Aorta (tissue), 5 donors: ENCODE data around the gene HAX1. TPM values are rescaled to one million over a fixed set of nuclear protein-coding genes. Genes with fewer than 3 reads are reported as not detected.
"Not testable (repeated sequence)": the region's sequence is repeated elsewhere in the genome, so short reads cannot be mapped to it uniquely, and the experiment has no call there.

ENCODE experiments used
- ATAC-seq: fragments of 200-7000 bp; cut with Tn5 transposase; one replicate; pipeline ENCODE4 v1.9.1; 2022; ENCODE audit warnings: moderate library complexity; ENCODE audit not compliant: low FRiP score
- DNase-seq, 2 donors: peaks; one replicate each; pipeline ENCODE4 v3.0.0-alpha.2; 2020
- H3K27ac ChIP-seq, 2 donors: one replicate each; pipeline ENCODE4 v1.5.1; 2013; ENCODE audit warnings: low read length in 2 of 2, mild to moderate bottlenecking in 2 of 2, moderate library complexity in 2 of 2, control low read depth in 1 of 2, inconsistent platforms in 1 of 2, low read depth in 1 of 2
- H3K27me3 ChIP-seq, 2 donors: one replicate each; pipeline ENCODE4 v1.6.1; 2013; ENCODE audit warnings: control low read depth in 1 of 2, low read length in 1 of 2, mild to moderate bottlenecking in 1 of 2, moderate library complexity in 1 of 2; ENCODE audit not compliant: insufficient read depth in 2 of 2, control insufficient read depth in 1 of 2
- H3K36me3 ChIP-seq, 2 donors: one replicate each; pipeline ENCODE4 v1.6.1; 2013; ENCODE audit warnings: control low read depth in 1 of 2, low read length in 1 of 2, mild to moderate bottlenecking in 1 of 2; ENCODE audit not compliant: insufficient read depth in 2 of 2, control insufficient read depth in 1 of 2
- H3K4me1 ChIP-seq, 2 donors: one replicate each; pipeline ENCODE4 v1.6.1; 2013; ENCODE audit warnings: low read length in 2 of 2, control low read depth in 1 of 2, mild to moderate bottlenecking in 1 of 2, moderate library complexity in 1 of 2; ENCODE audit not compliant: insufficient read depth in 2 of 2, control insufficient read depth in 1 of 2
- H3K4me3 ChIP-seq, 2 donors: one replicate each; pipeline ENCODE4 v1.5.1; 2013; ENCODE audit warnings: low read length in 2 of 2, control low read depth in 1 of 2, mild to moderate bottlenecking in 1 of 2
- H3K9me3 ChIP-seq: one replicate; pipeline ENCODE4 v1.6.1; 2013; ENCODE audit warnings: mild to moderate bottlenecking, low read length; ENCODE audit not compliant: control insufficient read depth
- WGBS, 2 donors: extraction: QIAGEN DNeasy Blood & Tissue Kit; methylation state at CpG; one replicate each; pipeline ENCODE4 v1.1.7; 2013; 5-methylcytosine and 5-hydroxymethylcytosine counted together
- intact Hi-C, 2 donors: fragments of 100-400 bp; cut with DNase I; formaldehyde crosslinking; loops; one replicate each; pipeline versions ENCODE4 v1.14.2 to v1.15.0; 2022
- long read RNA-seq, 2 donors: library from polyadenylated mRNA; unstranded; transcript quantifications; one replicate each; pipeline ENCODE4 v2.0.0, GENCODE V29; 2020 to 2021
- polyA plus RNA-seq, 2 donors: library from polyadenylated mRNA; stranded (reverse); fragments of 200-250 nt; gene quantifications; one replicate each; pipeline ENCODE4 v1.2.3, GENCODE V29; 2013
- total RNA-seq, 2 donors: library from RNA; stranded (reverse); fragmentation: NEBNext Ultra II Directional; extraction: Animal tissue kit (Norgen Biotek cat#: 25700); gene quantifications; one replicate each; pipeline ENCODE4 v1.2.1, GENCODE V29; 2021
- donor health status: healthy with polysubstance abuse.
- donor health status: Bipolar disorder and iron deficiency.
- donor health status: DM: no; HTN: no; CAD: no.
- donor health status: DM: no; HTN: no; CAD: no.
- donor health status: DM: yes; HTN: yes; CAD: no.

The HAX1 gene
- 10 to 100 TPM; 52.2 to 57.1 TPM for total RNA-seq
- polyA plus RNA-seq = 10 to 100 TPM; 70.6 to 98.6 TPM
- long read RNA-seq, donor 1, transcript HAX1-201 (7 exons, 1,227 nt) = major isoform, 64 of 80 reads
- long read RNA-seq, donor 1, partial matches to known transcripts = 2 of 80 reads
- long read RNA-seq, donor 1, other reads (novel, unspliced or antisense) = 10 of 80 reads
- long read RNA-seq, donor 2, transcript HAX1-201 (7 exons, 1,227 nt) = major isoform, 23 of 25 reads
- long read RNA-seq, donor 2, partial matches to known transcripts = 1 of 25 reads
- long read RNA-seq, donor 2, other reads (novel, unspliced or antisense) = 1 of 25 reads

DNA sequence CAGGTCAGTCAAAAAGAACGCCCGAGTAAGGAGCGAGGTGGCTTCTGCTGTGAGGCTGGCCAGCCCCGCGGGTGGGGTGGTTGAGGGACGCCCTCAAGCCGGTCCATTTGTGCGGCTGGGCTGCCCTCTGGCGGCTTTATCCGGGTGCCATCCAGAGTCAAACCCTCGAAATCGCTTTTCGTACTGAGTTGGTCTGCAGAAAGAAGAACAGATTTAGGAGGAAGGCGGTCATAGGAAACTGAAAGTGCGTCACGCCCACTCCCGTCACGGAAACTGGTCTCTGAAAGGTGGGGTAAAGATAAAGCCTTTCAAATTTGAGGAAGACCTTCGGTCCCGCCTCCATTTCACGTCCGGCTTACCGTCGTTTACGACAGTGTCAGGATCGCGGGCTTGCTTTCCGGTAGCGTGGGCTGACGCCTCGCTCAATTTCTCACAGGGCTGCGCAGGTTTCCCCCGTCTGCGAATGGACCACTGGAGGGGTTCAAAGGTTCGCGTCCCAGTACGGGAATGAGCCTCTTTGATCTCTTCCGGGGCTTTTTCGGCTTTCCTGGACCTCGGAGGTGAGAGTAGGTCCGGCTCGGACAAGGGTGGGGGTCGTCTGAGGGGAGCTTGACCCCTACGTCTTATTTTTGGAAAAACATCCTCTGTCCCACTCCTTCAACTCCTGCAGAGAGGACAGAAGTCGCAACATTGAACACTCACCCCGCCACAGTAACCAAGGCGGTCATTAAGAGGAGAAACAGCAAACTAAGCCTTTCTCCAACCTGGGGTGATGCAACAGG, at the start of gene HAX1:
Gene HAX1, plus strand, starts transcription at position 413 of the 782 bp plus-strand sequence. Its CDS starts 95 bp downstream, at position 508.
- H3K4me1 ChIP-seq = no peaks in the 10 kb centered on the region
- peak within 1 kb of the TSS; percentile 57 to 58 for H3K27ac ChIP-seq
- peak within 1 kb of the TSS; percentile 74 to 79 for H3K4me3 ChIP-seq
- WGBS, 2 donors = 0% methylated on average over 47 of the region's 47 CpGs
- intact Hi-C loops = loop anchor here in 1 of 2 donors (2.0 to 5.0 kb wide), 5 partner anchors 52 to 475 kb away; partner anchors contain the start of genes RPS27 and UBAP2L
- ATAC-seq (peak; percentile 97), DNase-seq (peak; percentile 97 to 98)
- no peaks in the 10 kb centered on the region for H3K9me3 ChIP-seq
- peaks cover 9 to 10% of the 10 kb centered on the region in 2 donors for H3K36me3 ChIP-seq
- H3K27me3 ChIP-seq = no peaks in the 10 kb centered on the region

DNA sequence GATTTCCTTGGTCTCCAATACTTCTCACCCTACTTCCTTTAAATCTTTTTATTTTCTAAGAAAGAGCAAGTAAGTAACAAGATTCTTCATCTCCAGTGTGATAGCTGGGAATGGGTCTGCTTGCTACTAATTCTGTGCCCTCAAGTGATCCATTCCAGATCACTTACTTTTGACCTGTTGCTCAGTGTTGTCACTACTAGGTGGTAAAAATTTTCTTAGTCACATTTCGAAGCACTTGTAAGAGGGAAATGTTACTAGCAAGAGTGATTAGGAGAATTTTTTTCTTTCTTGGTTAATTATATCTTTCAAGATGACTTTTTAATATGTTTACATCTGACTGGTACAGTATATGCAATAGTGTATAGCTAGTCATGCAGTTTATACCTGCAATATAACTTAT, 49.5 kb upstream of the HAX1 start:
- 75 to 82% methylated on average over 1 of the region's 1 CpG for WGBS, 2 donors
- H3K9me3 ChIP-seq = no peaks in the 10 kb centered on the region
- DNase-seq (no peak), ATAC-seq (no peak)
- H3K36me3 ChIP-seq = peaks cover 0 to 2% of the 10 kb centered on the region in 2 donors
- intact Hi-C loops = loop anchor here in 1 of 2 donors (5.0 kb wide), 1 partner anchor 41 kb away; no protein-coding TSS in a partner anchor
- H3K27me3 ChIP-seq = no peaks in the 10 kb centered on the region
- peaks cover 0 to 2% of the 10 kb centered on the region in 2 donors for H3K4me1 ChIP-seq
- no peak overlapping the region for H3K27ac ChIP-seq
- no peak overlapping the region for H3K4me3 ChIP-seq

DNA sequence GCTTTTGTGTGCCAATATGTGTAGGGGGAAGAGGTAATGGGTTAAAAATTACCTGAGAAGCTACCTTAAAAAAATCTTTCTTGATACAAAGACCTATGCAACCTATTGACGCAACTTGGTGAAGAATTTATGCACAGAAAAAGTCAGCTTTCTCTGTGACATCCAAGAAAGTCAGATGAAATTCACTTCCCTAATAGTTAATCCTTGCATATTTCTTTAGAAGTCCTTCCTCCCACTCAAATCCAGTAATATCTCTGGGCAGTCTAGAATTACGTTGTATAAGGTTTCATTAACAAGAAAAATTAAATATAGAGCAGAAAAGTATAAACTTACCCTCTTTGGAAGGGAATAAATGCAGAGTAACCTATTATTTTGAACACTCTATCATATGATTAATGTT, 48.8 kb upstream of the HAX1 start:
- no peak overlapping the region for H3K27ac ChIP-seq

DNA sequence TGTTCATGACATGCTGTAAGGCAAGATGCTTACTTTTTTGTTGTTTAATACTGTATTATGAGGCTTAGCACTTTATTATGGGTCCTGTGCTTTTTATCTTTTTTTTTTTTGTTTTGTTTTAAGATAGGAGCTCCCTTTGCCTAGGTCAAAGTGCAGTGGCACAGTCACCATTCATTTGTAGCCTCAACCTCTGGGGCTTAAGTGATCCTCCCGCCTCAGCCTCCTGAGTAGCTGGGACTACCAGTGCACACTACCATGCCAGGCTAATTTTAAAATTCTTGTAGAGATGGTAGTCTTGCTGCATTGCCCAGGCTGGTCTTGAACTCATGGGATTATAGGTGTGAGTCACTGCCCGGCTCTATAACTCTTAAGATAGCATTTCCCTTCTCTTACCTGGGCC, 47.1 kb upstream of the HAX1 start:
- no peak overlapping the region for H3K4me3 ChIP-seq
- H3K4me1 ChIP-seq = no peaks in the 10 kb centered on the region
- intact Hi-C loops = loop anchor here in 1 of 2 donors (5.0 kb wide), 1 partner anchor 37 kb away; no protein-coding TSS in a partner anchor
- ATAC-seq (no peak), DNase-seq (no peak)
- no peak overlapping the region for H3K27ac ChIP-seq
- H3K9me3 ChIP-seq = no peaks in the 10 kb centered on the region
- H3K27me3 ChIP-seq = no peaks in the 10 kb centered on the region
- peaks cover 0 to 5% of the 10 kb centered on the region in 2 donors for H3K36me3 ChIP-seq
- 84 to 95% methylated on average over 2 of the region's 2 CpGs for WGBS, 2 donors

More for the DNA sequence above, 48.8 kb upstream of the HAX1 start:
- ATAC-seq (no peak), DNase-seq (no peak)
- H3K4me1 ChIP-seq = no peaks in the 10 kb centered on the region
- no peaks in the 10 kb centered on the region for H3K27me3 ChIP-seq
- intact Hi-C loops = loop anchor here in 1 of 2 donors (5.0 kb wide), 1 partner anchor 41 kb away; no protein-coding TSS in a partner anchor
- peaks cover 0 to 5% of the 10 kb centered on the region in 2 donors for H3K36me3 ChIP-seq
- H3K9me3 ChIP-seq = no peaks in the 10 kb centered on the region
- WGBS, 2 donors = 26 to 33% methylated on average over 2 of the region's 2 CpGs
- no peak overlapping the region for H3K4me3 ChIP-seq

DNA sequence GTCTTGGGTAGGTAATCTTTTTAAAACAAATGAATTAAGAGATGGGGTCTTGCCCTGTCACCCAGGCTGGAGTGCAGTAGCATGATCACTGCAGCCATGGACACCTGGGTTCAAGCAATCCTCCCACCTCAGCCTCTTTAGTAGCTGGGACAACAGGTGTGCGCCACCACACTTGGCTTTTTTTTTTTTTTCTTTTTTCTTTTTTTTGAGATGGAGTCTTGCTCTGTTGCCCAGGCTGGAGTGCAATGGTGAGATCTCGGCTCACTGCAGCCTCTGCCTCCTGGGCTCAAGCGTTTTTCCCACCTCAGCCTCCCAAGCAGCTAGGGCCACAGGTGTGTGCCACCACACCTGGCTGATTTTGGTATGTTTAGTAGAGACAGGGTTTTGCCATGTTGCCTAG, 41.3 kb upstream of the HAX1 start:
- H3K4me3 ChIP-seq, H3K4me1 ChIP-seq, H3K36me3 ChIP-seq, H3K27me3 ChIP-seq, ATAC-seq, H3K27ac ChIP-seq, DNase-seq, H3K9me3 ChIP-seq, intact Hi-C loops: not testable (repeated sequence)
- WGBS, 2 donors = 93 to 99% methylated on average over 3 of the region's 3 CpGs

DNA sequence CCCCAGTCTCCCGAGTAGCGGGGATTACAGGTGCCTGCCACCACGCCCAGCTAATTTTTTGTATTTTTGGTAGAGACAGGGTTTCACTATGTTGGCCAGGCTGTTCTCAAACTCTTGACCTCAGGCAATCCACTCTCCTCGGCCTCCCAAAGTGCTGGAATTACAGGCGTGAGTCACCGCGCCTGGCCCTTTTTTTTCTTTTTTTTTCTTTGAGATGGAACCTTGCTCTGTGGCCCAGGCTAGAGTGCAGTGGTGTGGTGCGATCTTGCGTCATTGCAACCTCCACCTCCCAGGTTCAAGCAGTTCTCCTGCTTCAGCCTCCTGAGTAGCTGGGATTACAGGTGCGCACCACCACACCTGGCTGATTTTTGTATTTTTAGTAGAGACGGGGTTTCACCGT, 39.3 kb upstream of the HAX1 start:
- H3K4me1 ChIP-seq, H3K4me3 ChIP-seq, ATAC-seq, H3K27me3 ChIP-seq, intact Hi-C loops, DNase-seq, H3K27ac ChIP-seq, H3K9me3 ChIP-seq: not testable (repeated sequence)
- WGBS, 2 donors = 95 to 96% methylated on average over 12 of the region's 12 CpGs
- H3K36me3 ChIP-seq = peaks cover 9 to 14% of the 10 kb centered on the region in 2 donors

DNA sequence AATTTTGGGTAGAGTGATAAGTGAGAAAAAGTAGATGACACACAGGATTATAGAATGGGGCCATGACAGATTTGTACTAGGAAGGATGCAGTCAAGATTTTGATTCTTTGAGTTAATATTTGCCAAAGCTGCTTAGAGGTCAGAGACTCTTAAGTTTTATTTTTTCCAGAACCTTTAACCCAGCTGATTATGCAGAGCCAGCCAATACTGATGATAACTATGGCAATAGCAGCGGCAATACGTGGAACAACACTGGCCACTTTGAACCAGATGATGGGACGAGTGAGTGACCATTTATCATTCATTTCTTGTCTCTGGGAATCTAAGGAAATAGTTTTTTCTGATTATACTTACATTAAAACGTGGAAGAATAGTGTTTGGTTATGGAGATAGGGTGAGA, 35.6 kb upstream of the HAX1 start:
- no peak overlapping the region for H3K4me3 ChIP-seq
- WGBS, 2 donors = 84 to 89% methylated on average over 4 of the region's 4 CpGs
- no peaks in the 10 kb centered on the region for H3K9me3 ChIP-seq
- no peak overlapping the region for H3K27ac ChIP-seq
- H3K36me3 ChIP-seq = peaks cover 8 to 11% of the 10 kb centered on the region in 2 donors
- H3K27me3 ChIP-seq = no peaks in the 10 kb centered on the region
- DNase-seq (no peak), ATAC-seq (no peak)
- no peaks in the 10 kb centered on the region for H3K4me1 ChIP-seq
- intact Hi-C loops = no loop called here

DNA sequence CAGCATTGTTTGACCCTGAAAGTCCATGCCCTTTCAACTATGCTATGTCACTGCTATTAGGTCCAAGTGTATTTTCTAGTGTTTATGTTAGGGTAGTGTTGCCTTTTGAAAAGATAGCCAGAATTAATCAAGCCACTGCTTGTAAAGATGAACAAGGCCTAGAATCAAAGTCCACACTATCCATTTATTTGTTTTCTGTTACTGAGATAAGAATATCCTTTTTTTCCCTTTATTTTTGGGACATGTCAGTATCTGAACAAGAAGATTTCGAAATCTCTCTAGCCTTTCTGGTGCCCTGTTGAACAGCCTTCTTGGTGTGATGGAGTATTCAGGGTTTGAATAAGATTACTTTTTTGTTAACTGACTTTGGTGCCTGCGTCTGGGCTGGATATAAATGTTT, 35.0 kb upstream of the HAX1 start:
- Histone ChIP-seq H3K9me3 (no peaks in the 10 kb centered on the region), H3K4me3 (no peak overlapping the region), H3K27me3 (no peaks in the 10 kb centered on the region), H3K36me3 (peaks cover 8 to 11% of the 10 kb centered on the region in 2 donors), H3K27ac (no peak overlapping the region), H3K4me1 (no peaks in the 10 kb centered on the region)
- 92% methylated on average over 2 of the region's 2 CpGs for WGBS, 2 donors
- intact Hi-C loops = no loop called here
- DNase-seq (no peak), ATAC-seq (no peak)
